Measurements from ENCODE around the gene SH3GL3. TPM values are rescaled to one million over a fixed set of nuclear protein-coding genes. Genes with fewer than 3 reads are reported as not detected.

SH3GL3 gene
- total RNA-seq, 2 donors from 2014 or later, result not detected

GRCh38 chr15:83651541-83651940, 204.4 kb downstream of the SH3GL3 start:
- Mint-ChIP-seq H3K9me3 (no peaks in the 10 kb centered on the region), H3K27me3 (peaks cover 14 to 21% of the 10 kb centered on the region in 2 donors), H3K36me3 (no peaks in the 10 kb centered on the region), H3K4me3 (no peak overlapping the region), H3K4me1 (ENCODE audit: low read depth in 2 of 2) (no peaks in the 10 kb centered on the region), H3K27ac (no peak overlapping the region)
- ATAC-seq, result no peak
- no peak for DNase-seq (ENCODE audit: low spot score)

GRCh38 chr15:83652626-83653204, 205.6 kb downstream of the SH3GL3 start:
- Mint-ChIP-seq H3K27ac (no peak overlapping the region), H3K36me3 (no peaks in the 10 kb centered on the region), H3K9me3 (no peaks in the 10 kb centered on the region), H3K4me3 (no peak overlapping the region), H3K27me3 (peaks cover 14 to 23% of the 10 kb centered on the region in 2 donors), H3K4me1 (ENCODE audit: low read depth in 2 of 2) (no peaks in the 10 kb centered on the region)
- DNase-seq (ENCODE audit: low spot score), result no peak
- no peak for ATAC-seq

- ATAC-seq (no peak), DNase-seq (ENCODE audit: low spot score) (no peak)
- H3K4me1 Mint-ChIP-seq (ENCODE audit: low read depth in 2 of 2), result no peaks in the 10 kb centered on the region
- H3K4me3 Mint-ChIP-seq, result no peak overlapping the region
- peaks cover 14 to 23% of the 10 kb centered on the region in 2 donors for H3K27me3 Mint-ChIP-seq
- no peaks in the 10 kb centered on the region for H3K36me3 Mint-ChIP-seq
- no peaks in the 10 kb centered on the region for H3K9me3 Mint-ChIP-seq
- no peak overlapping the region for H3K27ac Mint-ChIP-seq
Observed at GRCh38 chr15:83653288-83653638, 206.1 kb downstream of the SH3GL3 start.

GRCh38 chr15:83653639-83654378, 206.7 kb downstream of the SH3GL3 start, which contains the start of gene ADAMTSL3:
TSS of gene ADAMTSL3 (plus strand) at chr15:83654123. CDS start at chr15:83655762, 1,639 bp downstream.
- no peak within 1 kb of the TSS for H3K4me3 Mint-ChIP-seq
- DNase-seq (ENCODE audit: low spot score), result no peak
- H3K27me3 Mint-ChIP-seq, result peaks cover 14 to 23% of the 10 kb centered on the region in 2 donors
- H3K4me1 Mint-ChIP-seq (ENCODE audit: low read depth in 2 of 2), result no peaks in the 10 kb centered on the region
- ATAC-seq, result no peak
- no peak within 1 kb of the TSS for H3K27ac Mint-ChIP-seq
- no peaks in the 10 kb centered on the region for H3K36me3 Mint-ChIP-seq
- peaks cover under 1% of the 10 kb centered on the region for H3K9me3 Mint-ChIP-seq

GRCh38 chr15:83654379-83655236, 207.5 kb downstream of the SH3GL3 start:
- no peaks in the 10 kb centered on the region for H3K4me1 Mint-ChIP-seq (ENCODE audit: low read depth in 2 of 2)
- no peak for ATAC-seq
- DNase-seq (ENCODE audit: low spot score), result no peak
- H3K4me3 Mint-ChIP-seq, result no peak overlapping the region
- H3K27me3 Mint-ChIP-seq, result peaks cover 14 to 23% of the 10 kb centered on the region in 2 donors
- H3K27ac Mint-ChIP-seq, result no peak overlapping the region
- peaks cover 3% of the 10 kb centered on the region for H3K9me3 Mint-ChIP-seq
- no peaks in the 10 kb centered on the region for H3K36me3 Mint-ChIP-seq

- H3K4me1 Mint-ChIP-seq (ENCODE audit: low read depth in 2 of 2), result no peaks in the 10 kb centered on the region
- H3K36me3 Mint-ChIP-seq, result no peaks in the 10 kb centered on the region
- DNase-seq (ENCODE audit: low spot score), result no peak
- H3K27ac Mint-ChIP-seq, result no peak overlapping the region
- H3K27me3 Mint-ChIP-seq, result peaks cover 14 to 21% of the 10 kb centered on the region in 2 donors
- ATAC-seq, result no peak
- peaks cover 3% of the 10 kb centered on the region for H3K9me3 Mint-ChIP-seq
- no peak overlapping the region for H3K4me3 Mint-ChIP-seq
Observed at GRCh38 chr15:83655237-83655616, 208.1 kb downstream of the SH3GL3 start.

GRCh38 chr15:83656192-83656591, 209.1 kb downstream of the SH3GL3 start:
- no peak overlapping the region for H3K4me3 Mint-ChIP-seq
- peaks cover 3% of the 10 kb centered on the region for H3K9me3 Mint-ChIP-seq
- DNase-seq (ENCODE audit: low spot score) (no peak), ATAC-seq (no peak)
- H3K4me1 Mint-ChIP-seq (ENCODE audit: low read depth in 2 of 2), result no peaks in the 10 kb centered on the region
- H3K27me3 Mint-ChIP-seq, result peaks cover 14 to 21% of the 10 kb centered on the region in 2 donors
- no peak overlapping the region for H3K27ac Mint-ChIP-seq
- no peaks in the 10 kb centered on the region for H3K36me3 Mint-ChIP-seq

- peaks cover 3% of the 10 kb centered on the region for H3K9me3 Mint-ChIP-seq
- H3K36me3 Mint-ChIP-seq, result no peaks in the 10 kb centered on the region
- H3K4me1 Mint-ChIP-seq (ENCODE audit: low read depth in 2 of 2), result no peaks in the 10 kb centered on the region
- H3K27ac Mint-ChIP-seq, result no peak overlapping the region
- H3K27me3 Mint-ChIP-seq, result peaks cover 9 to 17% of the 10 kb centered on the region in 2 donors
- DNase-seq (ENCODE audit: low spot score) (no peak), ATAC-seq (no peak)
- H3K4me3 Mint-ChIP-seq, result no peak overlapping the region
Observed at GRCh38 chr15:83656943-83657528, 209.9 kb downstream of the SH3GL3 start.

GRCh38 chr15:83657549-83657948, 210.4 kb downstream of the SH3GL3 start:
- no peaks in the 10 kb centered on the region for H3K4me1 Mint-ChIP-seq (ENCODE audit: low read depth in 2 of 2)
- H3K36me3 Mint-ChIP-seq, result no peaks in the 10 kb centered on the region
- no peak for DNase-seq (ENCODE audit: low spot score)
- ATAC-seq, result no peak
- H3K27ac Mint-ChIP-seq, result no peak overlapping the region
- no peak overlapping the region for H3K4me3 Mint-ChIP-seq
- H3K9me3 Mint-ChIP-seq, result peaks cover 3% of the 10 kb centered on the region
- peaks cover 4 to 12% of the 10 kb centered on the region in 2 donors for H3K27me3 Mint-ChIP-seq

GRCh38 chr15:83658430-83659416, 211.6 kb downstream of the SH3GL3 start:
- no peaks in the 10 kb centered on the region for H3K4me1 Mint-ChIP-seq (ENCODE audit: low read depth in 2 of 2)
- DNase-seq (ENCODE audit: low spot score) (no peak), ATAC-seq (no peak)
- H3K4me3 Mint-ChIP-seq, result no peak overlapping the region
- H3K36me3 Mint-ChIP-seq, result no peaks in the 10 kb centered on the region
- H3K27ac Mint-ChIP-seq, result no peak overlapping the region
- peaks cover under 1 to 7% of the 10 kb centered on the region in 2 donors for H3K27me3 Mint-ChIP-seq
- H3K9me3 Mint-ChIP-seq, result peaks cover 3% of the 10 kb centered on the region

- H3K27ac Mint-ChIP-seq, result no peak overlapping the region
Observed at GRCh38 chr15:83659417-83659812, 212.3 kb downstream of the SH3GL3 start.

GRCh38 chr15:83665480-83665879, 218.3 kb downstream of the SH3GL3 start:
- Mint-ChIP-seq H3K36me3 (no peaks in the 10 kb centered on the region), H3K9me3 (no peaks in the 10 kb centered on the region), H3K4me1 (ENCODE audit: low read depth in 2 of 2) (no peaks in the 10 kb centered on the region), H3K27ac (no peak overlapping the region), H3K4me3 (no peak overlapping the region), H3K27me3 (peaks cover 5 to 12% of the 10 kb centered on the region in 2 donors)
- ATAC-seq, result no peak
- no peak for DNase-seq (ENCODE audit: low spot score)

More at GRCh38 chr15:83659417-83659812, 212.3 kb downstream of the SH3GL3 start:
- DNase-seq (ENCODE audit: low spot score) (no peak), ATAC-seq (no peak)
- Mint-ChIP-seq H3K4me3 (no peak overlapping the region), H3K36me3 (no peaks in the 10 kb centered on the region), H3K9me3 (peaks cover 3% of the 10 kb centered on the region), H3K27me3 (peaks cover 5 to 7% of the 10 kb centered on the region in 2 donors), H3K4me1 (ENCODE audit: low read depth in 2 of 2) (no peaks in the 10 kb centered on the region)
